HuH-7 (cell line): ENCODE data around the gene WDR7.
A peak's percentile ranks its signal among the peaks of the same experiment; 100 is the strongest.
"Not testable (repeated sequence)": the region's sequence is repeated elsewhere in the genome, so short reads cannot be mapped to it uniquely, and the experiment has no call there.

ENCODE experiments used
- DNase-seq: peaks from one replicate; pipeline ENCODE4 v3.0.0; 2011; ENCODE audit warnings: low spot score

Gene WDR7

GRCh38 chr18:56654280-56654679 lies 3.1 kb downstream of the WDR7 start:
- not testable (repeated sequence) for DNase-seq

GRCh38 chr18:56658261-56658660 lies 7.1 kb downstream of the WDR7 start:
- no peak for DNase-seq

GRCh38 chr18:56659111-56659510 lies 8.0 kb downstream of the WDR7 start:
- DNase-seq, result no peak

- DNase-seq, result no peak
These were observed 9.5 kb downstream of the WDR7 start for GRCh38 chr18:56660655-56661054.

GRCh38 chr18:56661360-56662062 lies 10.4 kb downstream of the WDR7 start:
- no peak for DNase-seq

GRCh38 chr18:56662063-56662408 lies 10.9 kb downstream of the WDR7 start:
- no peak for DNase-seq

- no peak for DNase-seq
These were observed 11.3 kb downstream of the WDR7 start for GRCh38 chr18:56662502-56662901.

GRCh38 chr18:56662902-56663301 lies 11.7 kb downstream of the WDR7 start:
- DNase-seq, result no peak

GRCh38 chr18:56672391-56672790 lies 21.2 kb downstream of the WDR7 start:
- no peak for DNase-seq

GRCh38 chr18:56672981-56673380 lies 21.8 kb downstream of the WDR7 start:
- no peak for DNase-seq

GRCh38 chr18:56676639-56677038 lies 25.5 kb downstream of the WDR7 start:
- no peak for DNase-seq

GRCh38 chr18:56678836-56679565 lies 27.8 kb downstream of the WDR7 start:
- DNase-seq, result peak; percentile 1

GRCh38 chr18:56684277-56684676 lies 33.1 kb downstream of the WDR7 start:
- no peak for DNase-seq

GRCh38 chr18:56691530-56691929 lies 40.4 kb downstream of the WDR7 start:
- DNase-seq, result no peak

GRCh38 chr18:56696966-56697365 lies 45.8 kb downstream of the WDR7 start:
- no peak for DNase-seq

- peak; percentile 26 for DNase-seq
These were observed 51.8 kb downstream of the WDR7 start for GRCh38 chr18:56702946-56703345.

- DNase-seq, result peak; percentile 23
These were observed 58.3 kb downstream of the WDR7 start for GRCh38 chr18:56709463-56709862.

- DNase-seq, result no peak
These were observed 60.7 kb downstream of the WDR7 start for GRCh38 chr18:56711708-56712445.

- DNase-seq, result no peak
These were observed 61.6 kb downstream of the WDR7 start for GRCh38 chr18:56712761-56713160.

- DNase-seq, result no peak
These were observed 64.0 kb downstream of the WDR7 start for GRCh38 chr18:56715121-56715520.

- no peak for DNase-seq
These were observed 65.6 kb downstream of the WDR7 start for GRCh38 chr18:56716692-56717146.

- no peak for DNase-seq
These were observed 69.9 kb downstream of the WDR7 start for GRCh38 chr18:56721031-56721430.

GRCh38 chr18:56721491-56721890 lies 70.3 kb downstream of the WDR7 start:
- DNase-seq, result no peak
